ENCODE data around the gene NUP210. TPM values are rescaled to one million over a fixed set of nuclear protein-coding genes. Genes with fewer than 3 reads are reported as not detected.

NUP210 gene
- total and polyA plus RNA-seq, 5 experiments from 2014 or later: 37.3 to 150 (median 82.7) TPM

DNA sequence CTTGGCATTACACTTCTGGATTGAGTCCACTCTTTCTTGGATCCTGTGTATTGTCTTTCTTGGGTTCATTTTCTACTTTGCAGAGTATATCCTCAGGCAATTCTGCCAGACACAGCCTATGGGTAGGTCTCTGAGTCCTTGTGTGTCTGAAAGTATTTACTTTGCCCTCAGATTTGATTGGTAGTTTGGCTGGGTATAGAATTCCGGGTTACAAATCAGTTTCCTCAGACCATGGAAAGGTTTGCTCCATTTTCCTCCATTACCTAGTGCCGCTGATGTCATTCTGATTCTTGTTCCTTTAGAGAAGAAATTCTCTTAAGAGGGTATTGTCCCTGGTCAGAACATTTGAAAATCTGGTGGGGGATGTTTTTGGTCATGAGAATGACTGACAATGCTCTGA is 133.2 kb downstream of the NUP210 start:
- POLR2A ChIA-PET: no interaction called here
- Mint-ChIP-seq H3K4me3 (no peak overlapping the region), H3K4me1 (peaks cover 0 to 8% (median 4%) of the 10 kb centered on the region in 4 donors), H3K27ac (no peak overlapping the region), H3K36me3 (peaks cover 4 to 28% (median 18%) of the 10 kb centered on the region in 3 donors), H3K27me3 (peaks cover 24 to 59% (median 37%) of the 10 kb centered on the region in 5 donors), H3K9me3 (peaks cover 0 to 38% (median 23%) of the 10 kb centered on the region in 9 donors)
- ATAC-seq (no peak), DNase-seq (no peak)

DNA sequence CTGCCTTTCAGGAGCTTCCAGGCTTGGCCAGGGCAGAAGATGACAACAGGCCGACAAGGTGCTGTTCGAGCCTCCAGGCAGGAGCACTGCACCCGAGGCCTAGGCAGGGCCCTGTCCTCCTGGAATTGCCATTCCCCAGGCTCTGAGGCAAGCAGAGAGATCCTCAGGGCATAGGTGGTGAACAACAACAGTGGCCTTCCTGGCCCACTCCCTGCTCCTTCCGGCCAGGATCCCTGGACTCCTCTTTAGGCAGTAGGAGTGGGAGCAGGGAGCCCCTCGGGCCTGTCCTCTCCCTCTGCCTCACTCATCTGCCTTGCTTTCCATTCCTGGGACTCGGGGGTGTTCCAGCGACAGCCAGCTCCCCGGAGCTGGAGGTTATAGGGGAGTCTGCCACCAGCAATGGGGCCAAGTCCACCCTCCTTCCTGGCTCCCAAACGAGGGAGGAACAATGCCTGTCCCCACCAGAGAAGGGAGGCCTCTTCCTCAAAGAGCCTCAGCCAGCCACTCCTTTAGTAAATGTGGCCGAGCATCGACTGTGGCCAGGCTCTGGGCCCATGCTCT is 135.0 kb downstream of the NUP210 start:
- POLR2A ChIA-PET: no interaction called here
- Mint-ChIP-seq H3K27me3 (peaks cover 26 to 77% (median 46%) of the 10 kb centered on the region in 5 donors), H3K27ac (no peak overlapping the region), H3K9me3 (peaks cover 0 to 38% (median 23%) of the 10 kb centered on the region in 9 donors), H3K4me3 (no peak overlapping the region), H3K4me1 (peaks cover 5 to 14% (median 11%) of the 10 kb centered on the region in 4 donors), H3K36me3 (peaks cover 4 to 28% (median 18%) of the 10 kb centered on the region in 3 donors)
- DNase-seq: no peak
- ATAC-seq: no peak

DNA sequence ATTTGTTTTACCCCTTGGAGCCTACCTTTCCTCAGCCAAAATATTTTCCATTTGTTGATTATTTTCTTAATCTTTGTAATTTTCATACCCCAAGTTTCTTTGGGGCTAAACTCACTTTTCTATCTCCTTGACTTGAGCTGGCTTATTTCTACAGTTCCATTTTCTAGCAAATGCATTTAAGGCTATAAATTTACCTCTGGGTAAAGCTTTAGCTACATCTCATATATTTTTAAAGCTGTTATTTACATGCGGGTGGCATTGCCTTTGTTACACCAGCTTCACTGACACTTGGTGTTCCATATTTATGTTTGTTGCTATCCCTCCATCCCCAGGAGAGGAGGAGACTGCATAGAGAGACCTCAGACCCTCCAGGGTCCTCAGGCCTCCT is 136.3 kb downstream of the NUP210 start:
- ATAC-seq: no peak
- peaks cover 0 to 38% (median 23%) of the 10 kb centered on the region in 9 donors for H3K9me3 Mint-ChIP-seq
- peaks cover 4 to 28% (median 18%) of the 10 kb centered on the region in 3 donors for H3K36me3 Mint-ChIP-seq
- peak overlapping the region; percentile 16 to 82 (median 71) for H3K4me3 Mint-ChIP-seq
- POLR2A ChIA-PET: no interaction called here
- H3K4me1 Mint-ChIP-seq: peaks cover 5 to 14% (median 11%) of the 10 kb centered on the region in 4 donors
- no peak for DNase-seq
- H3K27me3 Mint-ChIP-seq: peaks cover 26 to 77% (median 44%) of the 10 kb centered on the region in 5 donors
- H3K27ac Mint-ChIP-seq: no peak overlapping the region

DNA sequence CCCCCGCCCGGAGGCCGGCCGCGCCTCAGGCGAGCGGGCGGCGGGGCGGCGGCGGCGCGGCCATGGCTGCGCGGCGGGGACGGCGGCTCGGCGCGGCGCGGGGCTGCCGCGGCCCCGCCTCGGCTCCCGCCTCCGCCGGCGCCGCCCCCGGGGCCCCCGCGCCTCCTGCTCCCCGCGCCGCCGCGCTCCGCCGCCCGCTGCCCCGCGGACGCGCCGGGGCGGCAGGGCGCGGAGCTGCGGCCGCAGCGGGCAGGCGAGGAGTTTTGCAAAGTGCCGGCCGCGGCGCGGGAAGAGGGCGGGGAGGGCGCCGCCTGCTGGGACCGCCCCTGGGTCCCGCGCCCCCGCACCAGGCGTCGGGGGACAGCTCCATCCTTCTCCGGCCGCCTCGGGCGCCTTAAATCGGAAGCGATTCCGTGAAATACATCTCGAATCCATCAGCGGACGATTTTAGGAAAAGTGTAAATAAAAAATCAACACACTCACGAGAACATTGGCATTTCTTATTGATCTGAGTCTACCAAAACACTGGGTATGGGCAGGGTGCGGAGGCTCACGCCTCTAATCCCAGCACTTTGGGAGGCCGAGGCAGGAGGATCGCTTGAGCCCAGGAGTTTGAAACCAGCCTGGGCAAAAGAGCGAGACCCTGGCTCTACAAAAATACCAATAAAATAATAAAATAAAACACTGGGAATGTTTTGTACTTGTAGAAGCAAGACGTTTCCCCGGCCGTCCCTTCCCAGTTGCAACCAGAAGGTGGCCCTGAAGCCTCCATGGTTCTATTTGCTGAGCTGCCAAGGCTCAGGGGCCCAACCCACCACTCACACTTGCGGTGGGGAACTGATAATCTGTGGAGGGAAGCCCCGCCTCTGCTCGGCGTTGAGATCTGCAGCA is 136.9 kb downstream of the NUP210 start:
- Mint-ChIP-seq H3K27me3 (peaks cover 26 to 70% (median 43%) of the 10 kb centered on the region in 5 donors), H3K4me1 (peaks cover 5 to 14% (median 11%) of the 10 kb centered on the region in 4 donors), H3K9me3 (peaks cover 0 to 38% (median 23%) of the 10 kb centered on the region in 9 donors), H3K36me3 (peaks cover 4 to 28% (median 18%) of the 10 kb centered on the region in 3 donors), H3K27ac (no peak overlapping the region), H3K4me3 (peak overlapping the region; percentile 55 to 82 (median 74))
- peak in 4 of 10 donors; percentile 4 to 55 (median 14) for DNase-seq
- ATAC-seq: peak; percentile 61 to 72
- POLR2A ChIA-PET: interaction anchor here (0.9 kb wide), 1 partner anchor 169 kb away, joined by 4 read pairs; no protein-coding TSS in a partner anchor

DNA sequence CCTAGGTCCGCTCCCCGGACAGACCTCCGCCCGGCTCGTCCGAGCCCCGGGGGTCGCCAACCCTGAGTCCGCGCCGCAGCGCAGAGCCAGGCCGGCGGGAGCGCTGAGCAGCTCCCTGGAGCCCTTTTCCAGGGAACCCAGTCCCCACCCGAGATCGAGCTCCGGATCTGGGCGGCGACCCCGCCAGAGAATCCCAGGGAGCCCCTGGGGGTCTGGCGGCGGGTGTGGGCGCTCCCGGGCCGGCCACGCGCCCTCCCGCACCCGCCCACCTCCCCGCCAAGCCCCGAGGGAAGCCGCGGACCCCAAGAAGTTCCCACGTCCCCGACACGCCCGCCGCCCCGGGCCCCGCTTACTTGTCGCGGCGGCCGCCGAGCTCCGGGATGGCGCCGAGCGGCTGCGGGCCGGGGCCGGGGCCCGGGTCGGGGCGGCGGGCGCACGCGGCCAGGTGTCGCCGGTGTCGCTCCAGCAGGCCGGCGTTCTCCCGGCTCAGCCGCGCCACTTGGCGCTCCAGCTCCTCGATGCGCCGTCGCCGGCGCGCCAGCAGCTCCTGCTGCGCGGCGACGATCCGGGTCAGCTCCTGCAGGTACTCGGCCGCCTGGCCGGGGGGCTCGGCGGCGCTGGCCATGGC is 137.7 kb downstream of the NUP210 start:
- Mint-ChIP-seq H3K4me3 (no peak overlapping the region), H3K9me3 (peaks cover 0 to 33% (median 23%) of the 10 kb centered on the region in 9 donors)
- POLR2A ChIA-PET: interaction anchor here (0.9 kb wide), 1 partner anchor 170 kb away, joined by 4 read pairs; no protein-coding TSS in a partner anchor

DNA sequence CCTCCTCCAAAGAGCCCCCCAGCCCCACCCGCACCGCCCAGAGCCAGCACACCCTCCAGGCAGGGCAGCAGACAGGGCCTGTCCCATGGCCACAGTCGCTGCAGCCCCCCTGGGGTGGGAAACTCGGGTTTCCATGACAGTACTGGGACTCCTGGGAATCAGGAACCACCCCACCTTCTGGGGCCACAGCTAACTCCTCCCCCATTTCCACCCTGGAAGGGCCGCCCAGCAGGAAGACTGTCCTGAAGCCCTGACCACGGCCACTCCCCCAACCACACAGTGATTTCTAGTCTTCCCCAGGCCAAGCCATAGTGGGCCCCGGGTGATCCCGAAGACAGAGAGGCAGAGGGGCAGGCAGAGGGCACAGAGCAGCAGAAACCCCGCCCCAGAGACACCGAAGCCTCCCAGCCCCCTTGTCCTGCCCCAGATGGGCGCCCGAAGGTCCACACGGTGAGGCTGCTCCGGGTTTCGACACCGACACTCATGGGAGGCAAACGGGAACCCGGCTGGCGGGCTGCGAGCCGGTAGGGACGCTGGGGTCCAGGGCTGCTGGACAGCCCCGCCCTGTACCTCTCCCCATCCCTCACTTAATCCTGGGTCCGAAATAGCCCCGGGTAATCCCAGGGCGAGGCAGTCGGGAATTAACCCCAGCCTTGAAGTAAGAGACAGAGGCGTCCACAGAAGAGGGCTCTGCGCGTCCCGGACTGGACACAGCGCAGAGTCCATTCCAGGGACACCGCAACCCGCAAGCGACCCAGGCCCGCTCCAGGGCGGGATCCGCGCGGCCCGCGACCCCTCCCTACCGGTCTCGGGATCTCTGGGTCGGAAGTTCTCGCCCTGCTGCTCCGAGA is 138.4 kb downstream of the NUP210 start:
- H3K36me3 Mint-ChIP-seq: peaks cover 4 to 21% (median 14%) of the 10 kb centered on the region in 3 donors
- H3K27ac Mint-ChIP-seq: peak overlapping the region in 1 of 10 donors; percentile 24
- peak; percentile 12 to 29 for ATAC-seq
- peaks cover 22 to 65% (median 44%) of the 10 kb centered on the region in 5 donors for H3K27me3 Mint-ChIP-seq
- peak in 1 of 10 donors; percentile 59 for DNase-seq
- H3K9me3 Mint-ChIP-seq: peaks cover 0 to 31% (median 17%) of the 10 kb centered on the region in 9 donors
- peaks cover 5 to 14% (median 11%) of the 10 kb centered on the region in 4 donors for H3K4me1 Mint-ChIP-seq
- POLR2A ChIA-PET: interaction anchor here (1.4 kb wide), 1 partner anchor 25 kb away, joined by 3 read pairs; no protein-coding TSS in a partner anchor
- peak overlapping the region; percentile 40 to 85 (median 73) for H3K4me3 Mint-ChIP-seq

More for the DNA sequence above, 137.7 kb downstream of the NUP210 start:
- Mint-ChIP-seq H3K27ac (no peak overlapping the region), H3K36me3 (peaks cover 4 to 28% (median 18%) of the 10 kb centered on the region in 3 donors), H3K27me3 (peaks cover 25 to 68% (median 45%) of the 10 kb centered on the region in 5 donors), H3K4me1 (peaks cover 5 to 14% (median 11%) of the 10 kb centered on the region in 4 donors)
- ATAC-seq (peak; percentile 53 to 57), DNase-seq (peak in 3 of 10 donors; percentile 14 to 30 (median 15))

DNA sequence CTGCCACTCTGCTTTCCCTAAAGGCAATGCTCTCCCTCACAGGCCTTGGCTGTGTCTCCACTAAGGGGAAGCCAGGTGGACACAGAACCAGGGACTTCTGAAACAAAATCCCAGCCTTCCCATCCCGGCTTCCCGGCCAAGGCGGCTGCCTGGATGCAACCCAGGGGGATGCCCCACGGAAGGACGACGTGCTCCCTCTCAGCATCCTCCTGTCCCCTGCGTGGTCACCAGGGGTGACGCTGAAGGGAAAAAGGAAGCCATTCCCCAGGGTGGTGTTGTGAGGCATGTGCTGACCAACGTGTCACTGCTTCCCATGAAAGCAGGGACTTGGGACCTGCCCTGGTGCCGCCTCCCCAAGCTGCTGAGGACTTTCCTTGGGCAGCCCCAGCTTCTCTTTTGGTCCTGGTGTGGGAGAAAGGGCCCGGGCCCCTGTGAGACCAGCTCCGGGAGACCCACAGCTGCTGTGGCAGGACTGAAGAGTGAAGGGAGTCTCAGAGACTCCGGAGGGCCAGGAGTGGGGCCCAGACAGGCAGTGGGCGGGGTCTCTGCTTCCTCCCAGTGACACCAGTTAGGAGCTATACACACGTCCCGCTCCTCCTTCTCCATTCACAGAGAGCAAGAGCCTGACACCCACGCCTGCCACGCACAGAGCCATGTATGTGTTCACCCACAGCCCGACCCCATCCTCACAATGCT is 139.2 kb downstream of the NUP210 start:
- peaks cover 5 to 14% (median 11%) of the 10 kb centered on the region in 4 donors for H3K4me1 Mint-ChIP-seq
- peak overlapping the region; percentile 25 to 85 (median 73) for H3K4me3 Mint-ChIP-seq
- peak in 1 of 10 donors; percentile 36 for DNase-seq
- H3K36me3 Mint-ChIP-seq: peaks cover 4 to 13% (median 9%) of the 10 kb centered on the region in 3 donors
- peaks cover 0 to 26% (median 11%) of the 10 kb centered on the region in 9 donors for H3K9me3 Mint-ChIP-seq
- POLR2A ChIA-PET: interaction anchor here (0.6 to 1.4 kb wide), 2 partner anchors 26 to 146 kb away, joined by 3 read pairs; no protein-coding TSS in a partner anchor
- peaks cover 17 to 57% (median 38%) of the 10 kb centered on the region in 5 donors for H3K27me3 Mint-ChIP-seq
- ATAC-seq: no peak
- no peak overlapping the region for H3K27ac Mint-ChIP-seq

DNA sequence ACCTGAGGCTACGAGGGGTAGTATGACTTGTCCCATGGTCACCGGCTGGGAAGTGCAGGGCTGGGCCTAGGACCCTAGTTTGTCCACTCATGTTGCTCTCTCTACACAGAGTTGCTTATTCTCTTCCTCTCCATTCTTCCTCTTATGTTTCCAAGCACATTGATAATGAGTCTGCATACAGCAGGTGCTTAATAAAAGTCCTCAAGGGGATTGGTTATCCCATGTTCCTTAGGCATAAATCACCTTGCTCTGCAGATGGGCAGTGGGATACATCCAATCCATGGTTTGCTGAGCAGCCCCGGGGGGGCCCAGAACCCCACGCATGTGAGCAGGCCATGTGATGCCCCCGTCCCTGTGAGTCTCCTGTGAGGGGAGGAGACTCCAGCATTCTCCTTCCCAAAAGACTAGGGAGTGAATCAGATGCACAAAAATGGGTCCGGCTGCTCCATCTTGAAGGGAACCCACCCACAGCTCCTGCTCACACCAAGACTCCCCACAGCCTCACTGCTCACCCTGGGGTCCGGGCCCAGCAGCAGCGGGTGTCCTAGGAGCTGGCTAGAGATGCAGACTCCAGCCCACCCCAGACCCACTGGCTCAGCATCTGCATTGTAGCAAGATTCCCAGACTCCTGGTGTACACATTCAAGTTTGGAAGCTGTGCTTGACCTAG is 139.9 kb downstream of the NUP210 start:
- H3K36me3 Mint-ChIP-seq: peaks cover 4 to 13% (median 9%) of the 10 kb centered on the region in 3 donors
- peaks cover 0 to 19% (median 11%) of the 10 kb centered on the region in 9 donors for H3K9me3 Mint-ChIP-seq
- peak in 1 of 10 donors; percentile 56 for DNase-seq
- H3K27ac Mint-ChIP-seq: no peak overlapping the region
- ATAC-seq: no peak
- peaks cover 17 to 51% (median 34%) of the 10 kb centered on the region in 5 donors for H3K27me3 Mint-ChIP-seq
- no peak overlapping the region for H3K4me3 Mint-ChIP-seq
- H3K4me1 Mint-ChIP-seq: peaks cover 5 to 14% (median 11%) of the 10 kb centered on the region in 4 donors
- POLR2A ChIA-PET: interaction anchor here (0.6 to 1.4 kb wide), 2 partner anchors 27 to 147 kb away, joined by 3 read pairs; no protein-coding TSS in a partner anchor

DNA sequence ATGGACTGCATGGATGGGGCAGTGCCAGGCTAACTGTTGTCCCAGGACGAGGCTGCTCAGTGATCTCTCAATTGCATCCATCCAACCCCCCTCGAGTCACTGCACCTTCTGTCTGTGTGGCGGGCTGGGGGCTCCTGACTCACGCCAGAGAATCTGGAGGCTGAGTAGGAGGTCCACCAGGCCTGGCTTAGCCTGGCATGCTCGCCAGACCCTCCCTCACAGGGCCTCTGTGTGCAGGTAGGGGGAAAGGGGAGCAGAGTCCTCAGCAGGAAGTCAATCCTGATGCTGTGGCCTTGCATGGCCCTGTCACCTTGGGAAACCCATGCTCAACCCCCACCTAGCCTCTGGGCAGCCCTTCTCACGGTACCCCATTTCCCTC is 140.6 kb downstream of the NUP210 start:
- Mint-ChIP-seq H3K27ac (no peak overlapping the region), H3K27me3 (peaks cover 17 to 45% (median 31%) of the 10 kb centered on the region in 5 donors), H3K4me1 (peaks cover 5 to 14% (median 11%) of the 10 kb centered on the region in 4 donors), H3K9me3 (peaks cover 0 to 14% (median 10%) of the 10 kb centered on the region in 9 donors), H3K36me3 (peaks cover 1 to 11% (median 8%) of the 10 kb centered on the region in 3 donors), H3K4me3 (no peak overlapping the region)
- POLR2A ChIA-PET: no interaction called here
- DNase-seq: peak in 1 of 10 donors; percentile 58
- ATAC-seq: no peak

DNA sequence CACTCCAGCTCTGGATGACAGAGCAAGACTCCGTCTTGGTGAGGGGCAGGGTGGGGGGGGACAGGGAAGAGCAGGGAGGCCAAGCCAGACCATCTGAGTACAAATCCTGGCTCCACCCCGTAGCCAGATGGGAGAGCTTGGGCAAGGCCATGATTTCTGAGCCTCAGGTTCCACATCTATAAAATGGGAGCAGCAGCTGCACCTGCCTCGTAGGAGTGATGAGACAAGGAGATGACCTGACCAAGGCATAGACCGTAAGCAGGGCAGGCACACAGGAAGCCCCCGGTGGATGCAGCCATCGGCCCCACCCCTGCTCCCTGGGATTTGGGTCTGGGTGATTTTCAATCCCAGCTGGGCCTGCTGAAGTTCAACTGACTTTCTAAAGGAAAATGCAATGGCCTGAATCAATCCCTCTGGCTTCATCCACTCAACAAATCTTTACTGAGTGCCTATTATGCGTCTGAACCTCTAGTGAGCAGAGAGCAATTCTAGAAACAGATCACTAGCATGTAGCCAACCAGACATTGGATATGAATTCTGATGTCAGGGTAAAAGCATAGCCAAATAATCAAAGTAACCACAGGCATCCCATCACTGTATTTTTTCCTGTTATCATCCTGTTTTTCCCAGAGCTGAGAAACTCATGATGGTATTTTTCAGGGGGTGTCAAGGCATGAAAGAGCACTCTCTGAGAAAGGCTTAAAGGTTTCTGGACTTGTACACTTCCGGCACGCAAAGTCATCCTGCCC is 141.2 kb downstream of the NUP210 start:
- Mint-ChIP-seq H3K4me3 (no peak overlapping the region), H3K4me1 (peaks cover 5 to 14% (median 11%) of the 10 kb centered on the region in 4 donors), H3K27me3 (peaks cover 11 to 39% (median 25%) of the 10 kb centered on the region in 5 donors), H3K9me3 (peaks cover 0 to 8% (median 4%) of the 10 kb centered on the region in 9 donors), H3K27ac (no peak overlapping the region), H3K36me3 (peaks cover 0 to 5% (median 3%) of the 10 kb centered on the region in 3 donors)
- POLR2A ChIA-PET: no interaction called here
- peak in 1 of 10 donors; percentile 11 for DNase-seq
- ATAC-seq: no peak

All from naive thymus-derived CD8-positive, alpha-beta T cell (primary cell).